ENCODE measurements around the gene TRIM44. TPM values are rescaled to one million over a fixed set of nuclear protein-coding genes. Genes with fewer than 3 reads are reported as not detected.
A peak's percentile ranks its signal among the peaks of the same experiment; 100 is the strongest.

TRIM44 gene
- total RNA-seq, 6 experiments from 2014 or later, result 56.7 to 65.0 (median 60.1) TPM

GRCh38 chr11:35688023-35688422, 25.4 kb downstream of the TRIM44 start:
- Mint-ChIP-seq H3K4me3 (no peak overlapping the region), H3K4me1 (ENCODE audit: low read depth) (peaks cover 35% of the 10 kb centered on the region)

DNA sequence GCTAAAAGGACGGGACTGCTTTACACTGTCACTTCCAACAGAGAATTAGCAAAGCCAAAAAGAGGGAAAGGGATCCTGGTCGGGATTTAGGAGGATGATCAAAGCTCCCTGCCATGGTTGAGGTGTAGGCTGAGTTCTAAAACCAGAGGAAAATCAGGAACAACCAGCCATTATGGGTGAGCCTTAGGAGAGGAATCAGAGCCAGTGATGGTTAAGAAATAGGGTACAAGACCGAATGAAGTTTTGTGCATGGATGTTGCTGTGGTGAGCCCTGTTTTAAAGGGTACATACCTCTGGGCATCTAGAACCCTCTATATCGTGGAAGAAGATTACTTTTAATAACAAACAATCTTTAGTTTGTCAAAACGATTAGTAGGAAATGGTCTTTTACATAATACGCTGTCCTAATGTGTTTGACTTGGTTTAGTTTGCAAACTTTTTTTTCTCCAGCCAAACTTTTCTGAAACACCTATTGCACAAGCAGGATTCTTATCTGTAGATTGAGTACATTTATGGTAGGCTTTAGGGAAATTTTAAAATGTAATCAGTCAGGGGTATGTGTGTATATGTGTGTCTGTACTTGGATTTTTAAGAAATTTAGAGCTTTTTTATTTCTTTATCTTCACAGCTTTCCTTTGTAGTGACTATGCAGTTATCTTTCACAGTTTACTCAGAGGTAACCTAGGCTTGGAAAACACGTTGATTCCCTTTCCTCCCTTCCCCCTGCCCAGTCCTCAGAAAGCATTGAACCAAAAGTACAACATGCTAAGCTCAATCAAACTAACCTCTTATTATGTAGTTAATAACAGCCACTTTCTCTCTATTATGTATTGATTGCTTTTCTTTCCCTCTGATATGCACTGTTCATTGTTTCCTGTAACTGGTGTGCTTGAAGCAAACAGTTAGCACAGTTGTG, 26.8 kb downstream of the TRIM44 start:
- Mint-ChIP-seq H3K27ac (no peak overlapping the region; the same call in 1 of the 2 replicates), H3K27me3 (ENCODE audit: insufficient read depth) (no peaks in the 10 kb centered on the region), H3K9me3 (no peaks in the 10 kb centered on the region), H3K36me3 (ENCODE audit: low read depth) (peaks cover 19% of the 10 kb centered on the region), H3K4me1 (ENCODE audit: low read depth) (peaks cover 22% of the 10 kb centered on the region), H3K4me3 (no peak overlapping the region)
- TF ChIP-seq, protein P1, sequence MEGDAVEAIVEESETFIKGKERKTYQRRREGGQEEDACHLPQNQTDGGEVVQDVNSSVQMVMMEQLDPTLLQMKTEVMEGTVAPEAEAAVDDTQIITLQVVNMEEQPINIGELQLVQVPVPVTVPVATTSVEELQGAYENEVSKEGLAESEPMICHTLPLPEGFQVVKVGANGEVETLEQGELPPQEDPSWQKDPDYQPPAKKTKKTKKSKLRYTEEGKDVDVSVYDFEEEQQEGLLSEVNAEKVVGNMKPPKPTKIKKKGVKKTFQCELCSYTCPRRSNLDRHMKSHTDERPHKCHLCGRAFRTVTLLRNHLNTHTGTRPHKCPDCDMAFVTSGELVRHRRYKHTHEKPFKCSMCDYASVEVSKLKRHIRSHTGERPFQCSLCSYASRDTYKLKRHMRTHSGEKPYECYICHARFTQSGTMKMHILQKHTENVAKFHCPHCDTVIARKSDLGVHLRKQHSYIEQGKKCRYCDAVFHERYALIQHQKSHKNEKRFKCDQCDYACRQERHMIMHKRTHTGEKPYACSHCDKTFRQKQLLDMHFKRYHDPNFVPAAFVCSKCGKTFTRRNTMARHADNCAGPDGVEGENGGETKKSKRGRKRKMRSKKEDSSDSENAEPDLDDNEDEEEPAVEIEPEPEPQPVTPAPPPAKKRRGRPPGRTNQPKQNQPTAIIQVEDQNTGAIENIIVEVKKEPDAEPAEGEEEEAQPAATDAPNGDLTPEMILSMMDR (IDR thresholded peaks at IDR 0.05), result no peak
- no peak for DNase-seq

More at GRCh38 chr11:35688023-35688422, 25.4 kb downstream of the TRIM44 start:
- Mint-ChIP-seq H3K27ac (peak overlapping the region; percentile 52), H3K9me3 (no peaks in the 10 kb centered on the region), H3K27me3 (ENCODE audit: insufficient read depth) (no peaks in the 10 kb centered on the region), H3K36me3 (ENCODE audit: low read depth) (peaks cover 19% of the 10 kb centered on the region)
- peak; percentile 6 for DNase-seq
- TF ChIP-seq, protein P1 (IDR thresholded peaks at IDR 0.05), result no peak

DNA sequence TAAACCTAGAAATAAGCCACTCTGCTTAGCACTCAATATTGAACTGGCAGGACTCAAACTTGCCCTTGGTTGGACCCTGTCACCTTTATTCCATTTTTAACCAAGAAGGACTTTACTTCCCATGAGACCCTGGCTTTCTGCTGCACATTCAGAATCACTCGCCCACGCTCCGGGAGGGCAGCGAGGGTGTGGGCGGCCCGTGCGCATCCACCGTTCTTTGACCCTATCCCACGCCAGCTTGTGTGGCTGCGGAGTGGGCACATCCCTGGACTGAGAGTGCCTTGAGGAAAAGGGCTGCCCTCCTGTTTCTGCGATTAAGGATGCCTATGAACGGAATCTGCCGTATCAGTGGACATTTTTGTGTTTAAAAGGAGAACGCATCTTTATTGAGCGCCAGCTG, 39.6 kb downstream of the TRIM44 start:
- no peaks in the 10 kb centered on the region for H3K27me3 Mint-ChIP-seq (ENCODE audit: insufficient read depth)
- H3K36me3 Mint-ChIP-seq (ENCODE audit: low read depth), result peaks cover 21% of the 10 kb centered on the region
- DNase-seq, result no peak
- H3K27ac Mint-ChIP-seq, result no peak overlapping the region
- H3K9me3 Mint-ChIP-seq, result no peaks in the 10 kb centered on the region
- TF ChIP-seq, protein P1 (IDR thresholded peaks at IDR 0.05), result no peak
- no peak overlapping the region for H3K4me3 Mint-ChIP-seq
- H3K4me1 Mint-ChIP-seq (ENCODE audit: low read depth), result no peaks in the 10 kb centered on the region

DNA sequence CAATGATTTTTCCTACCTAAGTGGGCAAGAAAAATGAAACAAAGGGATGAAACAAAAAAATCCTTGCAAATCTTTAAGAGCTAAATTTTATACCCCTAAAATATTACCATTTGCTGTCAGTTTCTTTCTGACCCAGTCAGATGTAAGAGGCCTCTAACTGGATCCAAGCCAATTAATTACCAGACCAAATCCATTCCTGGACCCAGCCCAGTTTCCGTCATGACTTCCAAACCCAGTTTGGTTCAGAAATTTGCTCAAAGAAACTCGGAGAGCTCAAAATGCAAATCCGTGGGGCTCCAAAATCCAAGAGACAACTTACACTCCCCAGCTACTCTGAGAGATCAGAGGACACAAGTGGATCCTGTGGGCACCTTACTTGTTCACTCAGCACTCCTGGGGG, 46.8 kb downstream of the TRIM44 start:
- no peak for DNase-seq
- TF ChIP-seq, protein P1 (IDR thresholded peaks at IDR 0.05), result no peak

DNA sequence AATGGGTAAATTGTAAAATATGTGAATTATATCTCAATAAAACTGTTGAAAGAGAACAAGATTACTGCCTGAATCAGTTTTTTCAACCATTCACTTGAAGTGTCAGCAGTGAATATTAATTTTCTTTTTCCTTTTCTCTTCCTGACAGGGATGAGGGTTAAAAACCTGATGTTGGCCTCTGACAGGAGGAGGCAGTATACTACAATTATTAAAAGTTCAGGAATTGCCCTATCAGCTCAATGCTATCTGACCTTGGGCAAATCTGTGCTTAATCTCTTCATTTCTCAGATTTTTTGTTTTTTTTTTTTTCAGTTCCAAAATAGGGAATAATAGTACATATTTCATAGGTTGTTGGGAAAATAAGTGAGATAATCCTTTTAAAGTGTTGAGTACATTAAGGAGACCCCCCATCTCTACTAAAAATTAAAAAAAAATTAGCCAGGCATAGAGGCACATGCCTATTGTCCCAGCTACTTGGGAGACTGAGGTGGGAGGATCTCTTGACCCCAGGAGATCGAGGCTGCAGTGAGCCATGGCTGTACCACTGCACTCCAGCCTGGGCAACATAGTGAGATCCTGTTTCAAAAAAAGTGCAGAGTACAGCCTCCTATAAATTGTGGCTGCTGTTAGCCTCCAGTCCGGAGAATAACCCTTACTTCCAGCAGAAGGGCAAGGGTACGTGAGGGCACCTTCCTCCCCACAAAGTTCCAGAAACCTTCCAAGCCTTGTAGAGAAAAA, 48.8 kb downstream of the TRIM44 start:
- Mint-ChIP-seq H3K4me1 (ENCODE audit: low read depth) (peaks cover 17% of the 10 kb centered on the region), H3K27me3 (ENCODE audit: insufficient read depth) (no peaks in the 10 kb centered on the region), H3K4me3 (no peak overlapping the region), H3K9me3 (no peaks in the 10 kb centered on the region), H3K36me3 (ENCODE audit: low read depth) (no peaks in the 10 kb centered on the region), H3K27ac (no peak overlapping the region)
- TF ChIP-seq, protein P1 (IDR thresholded peaks at IDR 0.05), result peak; percentile 58
- no peak for DNase-seq

More for the DNA sequence above, 46.8 kb downstream of the TRIM44 start:
- no peak overlapping the region for H3K27ac Mint-ChIP-seq
- H3K9me3 Mint-ChIP-seq, result no peaks in the 10 kb centered on the region
- no peak overlapping the region for H3K4me3 Mint-ChIP-seq
- no peaks in the 10 kb centered on the region for H3K36me3 Mint-ChIP-seq (ENCODE audit: low read depth)
- peaks cover 7% of the 10 kb centered on the region; the same call in 1 of the 2 replicates for H3K4me1 Mint-ChIP-seq (ENCODE audit: low read depth)
- no peaks in the 10 kb centered on the region for H3K27me3 Mint-ChIP-seq (ENCODE audit: insufficient read depth)

All from HFFc6 (cell line).